ENCODE results near the gene HOXB9.
A peak's percentile ranks its signal among the peaks of the same experiment; 100 is the strongest.

Gene HOXB9

DNA sequence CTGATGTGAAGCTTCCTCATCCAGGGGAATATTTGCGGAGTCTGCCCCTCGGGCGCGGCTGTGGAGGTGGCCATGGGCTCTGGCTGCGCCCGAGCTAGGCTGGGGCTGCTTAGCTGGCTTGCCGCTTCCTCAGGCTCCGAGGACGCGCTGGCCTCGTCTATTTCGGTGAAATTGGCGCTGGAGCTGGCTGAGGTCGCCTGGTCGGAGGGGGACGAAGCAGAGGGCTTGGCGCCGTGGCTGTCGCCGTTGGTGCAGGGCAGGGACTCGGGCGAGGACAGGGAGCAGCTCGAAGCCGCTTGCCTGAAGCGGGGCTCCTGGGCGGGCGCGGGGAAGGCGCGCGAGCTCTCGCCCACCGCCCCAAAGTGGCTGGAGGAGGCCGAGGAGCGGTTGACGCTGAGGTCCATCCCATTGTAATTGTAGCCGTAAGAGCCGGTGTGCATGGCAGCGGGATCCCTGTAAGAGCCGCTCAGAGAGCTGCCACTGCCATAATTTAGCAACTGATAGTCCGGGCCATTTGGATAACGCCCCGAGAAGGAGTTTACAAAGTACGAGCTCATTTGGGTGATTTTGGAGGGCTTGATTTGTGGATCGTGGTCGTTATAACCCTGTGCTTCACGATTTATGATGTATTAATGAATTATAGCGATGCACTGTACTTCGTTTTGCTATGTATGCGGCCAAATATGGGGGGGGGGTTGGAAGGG lies 32.9 kb downstream of the HOXB9 start, which contains the start of gene HOXB5:
HOXB5 (minus strand) TSS at position 654 of the 704 bp plus-strand sequence; CDS start at position 557, 97 bp downstream.
- Mint-ChIP-seq H3K9me3 (no peaks in the 10 kb centered on the region), H3K4me1 (ENCODE audit: low read depth) (peaks cover 52% of the 10 kb centered on the region), H3K27ac (no peak within 1 kb of the TSS), H3K4me3 (peak within 1 kb of the TSS; percentile 77), H3K27me3 (peaks cover 98% of the 10 kb centered on the region), H3K36me3 (ENCODE audit: low read depth) (no peaks in the 10 kb centered on the region)
- peak; percentile 55 for DNase-seq

DNA sequence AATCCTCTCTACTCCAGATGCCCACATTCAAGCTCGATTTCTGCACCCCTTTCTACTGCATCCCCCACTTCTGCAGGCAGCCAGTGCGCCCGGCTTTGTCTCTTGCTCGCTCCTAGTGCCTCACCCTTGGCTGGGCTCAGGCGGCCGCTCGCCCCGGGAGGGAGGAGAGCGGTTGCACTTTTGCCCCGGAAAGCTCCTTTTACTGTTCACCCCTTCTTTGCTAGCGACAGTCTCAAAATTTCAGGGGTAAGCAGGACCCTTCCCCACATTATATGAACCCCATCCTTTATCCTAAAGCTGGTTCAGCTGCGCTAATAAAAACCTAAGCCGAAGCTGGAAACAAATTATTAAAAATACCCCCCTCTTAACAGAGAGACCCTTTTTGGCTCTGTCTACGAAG lies 33.6 kb downstream of the HOXB9 start:
- peak overlapping the region; percentile 77 for H3K4me3 Mint-ChIP-seq
- no peaks in the 10 kb centered on the region for H3K36me3 Mint-ChIP-seq (ENCODE audit: low read depth)
- peaks cover 98% of the 10 kb centered on the region for H3K27me3 Mint-ChIP-seq
- peak; percentile 59 for DNase-seq
- no peak overlapping the region for H3K27ac Mint-ChIP-seq
- H3K4me1 Mint-ChIP-seq (ENCODE audit: low read depth): peaks cover 46% of the 10 kb centered on the region
- no peaks in the 10 kb centered on the region for H3K9me3 Mint-ChIP-seq

DNA sequence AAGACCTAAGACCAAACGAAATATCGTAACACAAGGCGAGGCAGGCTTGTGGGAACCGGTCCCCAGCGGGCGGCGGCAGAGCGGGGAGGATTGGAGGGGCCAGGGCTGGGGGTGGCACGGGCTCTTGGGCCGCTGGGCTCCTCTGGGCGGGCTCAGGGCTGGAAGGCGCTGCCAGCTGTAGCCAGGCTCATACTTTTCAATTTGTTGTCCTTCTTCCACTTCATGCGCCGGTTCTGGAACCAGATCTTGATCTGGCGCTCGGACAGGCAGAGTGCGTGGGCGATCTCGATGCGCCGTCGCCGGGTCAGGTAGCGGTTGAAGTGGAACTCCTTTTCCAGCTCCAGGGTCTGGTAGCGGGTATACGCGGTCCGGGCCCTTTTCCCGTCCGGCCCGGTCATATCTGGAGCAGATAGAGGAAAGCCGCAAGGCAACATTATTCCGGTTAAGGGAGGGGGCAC lies 34.1 kb downstream of the HOXB9 start:
- peaks cover 98% of the 10 kb centered on the region for H3K27me3 Mint-ChIP-seq
- H3K4me1 Mint-ChIP-seq (ENCODE audit: low read depth): peaks cover 41% of the 10 kb centered on the region
- H3K9me3 Mint-ChIP-seq: no peaks in the 10 kb centered on the region
- DNase-seq: no peak
- peak overlapping the region; percentile 33 for H3K4me3 Mint-ChIP-seq
- H3K27ac Mint-ChIP-seq: no peak overlapping the region
- H3K36me3 Mint-ChIP-seq (ENCODE audit: low read depth): no peaks in the 10 kb centered on the region

DNA sequence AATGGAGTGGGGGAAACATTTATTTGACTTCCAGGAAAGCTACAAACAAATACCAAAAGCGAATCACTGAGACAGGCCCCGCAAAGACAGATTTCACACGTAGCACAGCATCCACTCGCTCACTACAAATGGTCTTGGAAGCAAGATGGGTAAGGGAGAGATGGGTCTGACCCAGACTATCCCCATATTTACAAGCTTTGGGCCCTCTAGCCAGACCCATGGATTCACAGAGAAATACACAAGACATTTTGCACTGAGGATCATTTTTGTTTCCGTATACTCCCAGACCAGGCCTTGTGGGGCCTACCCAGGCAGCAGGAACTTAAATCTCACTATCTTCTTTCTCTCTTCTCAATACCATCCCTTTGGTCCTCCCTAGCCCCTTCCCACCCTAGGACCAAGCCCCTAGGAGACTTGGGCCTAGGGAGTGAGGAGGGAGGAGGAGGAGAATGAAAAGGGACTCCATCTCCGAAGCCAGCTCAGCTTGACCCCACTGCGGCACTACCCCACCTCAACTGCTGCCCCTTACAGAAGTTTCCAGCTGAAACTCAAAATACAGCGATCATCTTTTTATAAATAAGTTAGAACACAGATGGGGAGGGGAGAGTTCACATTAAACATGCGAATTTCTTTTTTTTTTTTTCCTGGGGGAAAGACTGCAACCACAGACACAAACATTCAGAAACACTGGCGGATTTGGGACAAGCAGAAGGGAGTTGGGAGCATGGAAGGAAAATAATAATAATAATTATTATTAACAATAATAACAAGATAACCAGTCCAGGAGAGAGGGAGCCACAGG lies 34.7 kb downstream of the HOXB9 start:
- no peak overlapping the region for H3K4me3 Mint-ChIP-seq
- H3K9me3 Mint-ChIP-seq: no peaks in the 10 kb centered on the region
- DNase-seq: no peak
- peaks cover 98% of the 10 kb centered on the region for H3K27me3 Mint-ChIP-seq
- peaks cover 38% of the 10 kb centered on the region for H3K4me1 Mint-ChIP-seq (ENCODE audit: low read depth)
- H3K36me3 Mint-ChIP-seq (ENCODE audit: low read depth): no peaks in the 10 kb centered on the region
- no peak overlapping the region for H3K27ac Mint-ChIP-seq

DNA sequence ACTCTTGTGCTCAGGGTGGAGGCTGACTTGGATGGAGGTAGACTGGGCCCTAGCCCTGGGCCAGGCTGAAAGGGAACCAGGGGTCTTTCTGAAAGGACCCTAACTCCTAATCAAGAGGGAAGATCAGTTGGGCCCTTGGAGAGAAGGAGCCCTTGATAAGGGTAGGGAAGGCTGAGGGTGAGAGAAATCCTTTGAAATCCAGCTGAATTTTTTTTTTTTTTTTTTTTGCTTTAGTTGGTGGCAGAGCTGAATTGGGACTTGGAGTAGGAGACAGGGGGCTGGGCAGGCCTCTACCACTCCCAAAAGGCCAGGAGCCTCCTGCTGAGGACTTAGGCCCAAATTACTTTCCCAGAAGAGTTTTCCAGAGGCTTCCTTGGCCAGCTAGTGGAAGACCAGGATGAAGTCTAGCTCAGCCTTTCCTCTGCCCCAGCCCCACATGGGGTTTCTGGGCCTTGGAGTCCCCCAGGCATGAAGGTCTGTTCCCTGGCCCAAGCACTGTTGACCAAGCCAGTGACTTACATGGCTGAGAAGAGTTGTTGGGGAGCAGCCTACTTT lies 35.5 kb downstream of the HOXB9 start:
- H3K9me3 Mint-ChIP-seq: no peaks in the 10 kb centered on the region
- DNase-seq: no peak
- no peak overlapping the region for H3K4me3 Mint-ChIP-seq
- no peaks in the 10 kb centered on the region for H3K36me3 Mint-ChIP-seq (ENCODE audit: low read depth)
- H3K27me3 Mint-ChIP-seq: peaks cover 99% of the 10 kb centered on the region
- H3K27ac Mint-ChIP-seq: no peak overlapping the region
- peaks cover 41% of the 10 kb centered on the region for H3K4me1 Mint-ChIP-seq (ENCODE audit: low read depth)

DNA sequence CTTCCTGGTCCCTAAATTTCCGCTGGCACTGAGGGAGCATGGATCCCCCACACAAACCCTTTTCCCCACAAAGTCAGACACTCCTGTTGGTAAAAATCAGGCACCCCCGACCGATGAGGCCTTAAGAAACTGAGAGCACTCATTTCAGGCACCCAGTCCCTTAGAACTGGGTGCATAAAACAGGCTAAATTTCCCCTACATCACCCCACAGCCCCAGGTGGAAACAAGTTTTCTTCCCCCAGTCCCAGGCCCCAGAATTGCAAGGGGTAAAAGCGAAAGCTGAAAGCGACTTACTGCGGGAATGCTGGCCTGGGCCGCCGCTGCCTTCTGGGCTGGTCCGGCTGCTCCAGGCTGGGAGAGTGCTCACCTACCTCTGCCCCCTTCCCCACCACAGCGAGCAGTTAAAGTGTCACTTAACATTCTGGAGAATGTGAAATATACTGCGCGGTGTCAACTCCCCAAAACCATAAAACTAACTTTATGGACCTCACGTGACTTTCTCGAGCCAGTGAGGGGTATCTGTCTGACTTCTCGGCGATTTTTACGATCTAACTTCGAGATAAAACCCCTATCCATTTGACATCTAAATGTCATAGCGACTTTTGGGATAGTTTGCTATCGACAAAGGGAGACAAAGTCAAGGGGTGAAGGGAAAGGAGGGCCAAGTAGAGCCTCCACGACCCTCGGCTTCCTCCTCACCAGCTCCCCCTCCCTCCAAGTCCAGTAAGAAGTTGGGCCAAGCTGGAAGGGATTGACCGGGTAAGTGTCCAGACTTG lies 36.1 kb downstream of the HOXB9 start, which contains the start of gene HOXB3:
HOXB3 (minus strand) TSS at position 411 of the 776 bp plus-strand sequence. CDS start 37,767 bp downstream, outside the sequence.
- H3K9me3 Mint-ChIP-seq: no peaks in the 10 kb centered on the region
- peaks cover 2% of the 10 kb centered on the region for H3K36me3 Mint-ChIP-seq (ENCODE audit: low read depth)
- H3K27me3 Mint-ChIP-seq: peaks cover 99% of the 10 kb centered on the region
- peaks cover 46% of the 10 kb centered on the region for H3K4me1 Mint-ChIP-seq (ENCODE audit: low read depth)
- DNase-seq: no peak
- H3K4me3 Mint-ChIP-seq: no peak within 1 kb of the TSS
- H3K27ac Mint-ChIP-seq: no peak within 1 kb of the TSS

DNA sequence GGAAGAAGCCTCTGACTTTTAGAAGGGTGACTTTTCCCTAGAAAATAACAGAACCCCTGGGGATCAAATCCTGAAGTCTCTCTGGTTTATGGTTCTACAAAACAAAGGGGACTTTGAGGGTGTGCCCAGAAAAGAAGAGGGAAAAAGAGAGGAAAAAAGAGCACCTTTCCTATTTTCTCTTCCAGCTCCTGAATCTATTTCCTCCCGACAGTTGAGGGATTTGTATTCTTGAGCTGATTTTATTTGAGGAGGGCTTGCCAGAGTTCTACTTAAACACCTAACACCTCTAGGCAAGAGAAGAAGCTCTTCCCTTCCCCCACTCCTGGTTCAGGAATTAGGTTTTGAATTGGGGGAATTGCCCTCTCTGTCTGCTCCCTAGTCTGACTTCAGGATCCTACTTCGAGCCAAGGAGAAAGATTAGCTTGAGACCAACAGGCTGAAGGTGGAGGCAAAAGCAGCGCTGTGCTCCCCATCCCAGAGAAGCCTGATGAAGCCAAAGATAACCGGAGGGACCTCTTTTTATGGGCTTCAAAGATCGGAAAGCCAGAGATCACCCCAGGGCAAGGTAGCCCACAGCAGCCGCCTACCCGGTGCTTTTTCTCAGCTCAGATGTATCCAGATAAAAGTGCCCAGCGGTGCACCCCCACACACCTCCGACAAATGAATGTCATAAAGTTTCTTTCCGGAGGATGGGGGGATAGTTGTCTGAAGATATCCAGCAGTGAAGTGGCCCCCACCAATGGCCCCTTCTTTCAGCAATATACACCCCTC lies 36.9 kb downstream of the HOXB9 start:
- H3K27me3 Mint-ChIP-seq: peaks cover 99% of the 10 kb centered on the region
- H3K4me3 Mint-ChIP-seq: no peak overlapping the region
- H3K27ac Mint-ChIP-seq: no peak overlapping the region
- peaks cover 49% of the 10 kb centered on the region for H3K4me1 Mint-ChIP-seq (ENCODE audit: low read depth)
- H3K9me3 Mint-ChIP-seq: no peaks in the 10 kb centered on the region
- no peak for DNase-seq
- peaks cover 2% of the 10 kb centered on the region for H3K36me3 Mint-ChIP-seq (ENCODE audit: low read depth)

DNA sequence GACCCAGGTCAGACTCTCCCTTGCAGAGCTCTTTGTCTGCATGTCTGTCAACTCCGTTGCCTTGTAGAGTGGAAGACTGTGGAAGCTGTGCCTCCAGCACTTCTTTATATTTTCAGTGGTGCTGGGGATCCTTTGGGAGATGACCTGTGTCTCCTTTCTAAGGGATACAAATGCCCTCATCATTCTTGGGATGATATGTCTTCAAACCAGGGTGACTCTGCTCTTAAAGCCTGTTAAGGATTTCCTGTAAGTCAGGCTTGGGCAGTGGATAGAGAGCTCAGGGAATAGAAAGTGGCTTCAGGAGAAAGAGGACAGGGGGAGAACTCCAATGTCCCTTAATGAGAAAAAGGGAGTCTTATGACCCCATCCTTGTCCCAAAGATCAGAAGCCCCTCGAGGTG lies 37.6 kb downstream of the HOXB9 start:
- Mint-ChIP-seq H3K27me3 (peaks cover 99% of the 10 kb centered on the region), H3K4me3 (no peak overlapping the region), H3K36me3 (ENCODE audit: low read depth) (peaks cover 2% of the 10 kb centered on the region), H3K4me1 (ENCODE audit: low read depth) (peaks cover 43% of the 10 kb centered on the region), H3K27ac (no peak overlapping the region), H3K9me3 (no peaks in the 10 kb centered on the region)
- DNase-seq: no peak

DNA sequence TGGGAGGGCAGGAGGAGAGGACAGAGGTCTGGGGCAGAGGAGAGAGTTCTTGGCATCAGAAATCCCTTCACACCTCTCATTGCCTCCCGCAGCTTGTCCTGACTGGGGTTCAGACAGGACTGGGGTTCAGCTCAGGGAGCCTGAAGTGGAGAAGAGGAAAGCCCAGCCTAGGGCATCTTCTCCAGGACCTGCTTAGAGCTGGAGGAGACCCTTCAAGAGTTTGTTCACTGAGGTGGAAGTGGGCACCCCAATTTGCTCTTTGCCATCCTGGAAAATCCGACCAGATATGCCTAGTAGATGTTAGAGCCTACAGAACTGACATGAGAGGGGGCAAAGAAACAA lies 38.1 kb downstream of the HOXB9 start:
- H3K4me3 Mint-ChIP-seq: no peak overlapping the region
- no peak overlapping the region for H3K27ac Mint-ChIP-seq
- peaks cover 99% of the 10 kb centered on the region for H3K27me3 Mint-ChIP-seq
- no peaks in the 10 kb centered on the region for H3K9me3 Mint-ChIP-seq
- no peak for DNase-seq
- H3K4me1 Mint-ChIP-seq (ENCODE audit: low read depth): peaks cover 38% of the 10 kb centered on the region
- peaks cover 2% of the 10 kb centered on the region for H3K36me3 Mint-ChIP-seq (ENCODE audit: low read depth)

DNA sequence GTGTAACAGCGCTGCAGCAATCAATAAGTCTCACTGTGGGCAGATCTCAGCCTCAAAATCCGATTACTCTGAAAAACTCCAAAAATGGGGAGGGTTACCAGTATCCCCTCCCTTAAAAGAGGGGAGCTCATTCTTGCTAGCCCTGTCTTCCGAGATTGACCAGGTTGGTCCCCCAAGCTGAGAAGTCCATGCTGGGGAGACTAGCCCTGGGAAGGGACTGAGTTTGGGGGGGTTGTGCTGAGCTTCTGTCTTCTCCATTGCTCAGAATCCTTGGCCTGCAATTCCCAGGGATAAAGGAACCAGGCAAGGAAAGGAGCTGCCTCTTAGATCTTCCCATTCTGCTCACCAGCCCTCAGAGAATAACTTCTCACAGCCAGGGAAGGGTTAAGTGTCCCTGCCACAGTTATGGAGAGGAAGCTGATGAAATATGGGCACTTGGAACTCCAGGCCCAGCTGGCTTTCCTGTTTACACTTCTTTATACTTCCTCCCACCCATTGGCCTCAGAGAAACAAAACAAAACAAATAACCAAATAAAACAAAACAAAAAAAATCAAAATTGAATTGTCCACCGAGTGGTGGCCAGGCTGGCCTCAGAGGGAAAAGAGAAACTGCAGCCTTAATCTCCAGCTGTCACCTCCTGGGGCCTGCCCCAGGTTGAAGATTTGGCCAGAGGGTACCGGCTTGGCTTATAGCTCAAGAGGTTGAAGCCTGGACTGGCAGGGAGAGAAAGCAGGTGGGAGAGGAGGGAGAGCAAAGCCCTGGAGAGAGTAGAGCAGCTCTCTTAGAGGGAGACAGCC lies 38.7 kb downstream of the HOXB9 start:
- DNase-seq: no peak
- H3K9me3 Mint-ChIP-seq: no peaks in the 10 kb centered on the region
- H3K27ac Mint-ChIP-seq: no peak overlapping the region
- no peak overlapping the region for H3K4me3 Mint-ChIP-seq
- H3K4me1 Mint-ChIP-seq (ENCODE audit: low read depth): peaks cover 35% of the 10 kb centered on the region
- H3K36me3 Mint-ChIP-seq (ENCODE audit: low read depth): peaks cover 2% of the 10 kb centered on the region
- H3K27me3 Mint-ChIP-seq: peaks cover 99% of the 10 kb centered on the region

DNA sequence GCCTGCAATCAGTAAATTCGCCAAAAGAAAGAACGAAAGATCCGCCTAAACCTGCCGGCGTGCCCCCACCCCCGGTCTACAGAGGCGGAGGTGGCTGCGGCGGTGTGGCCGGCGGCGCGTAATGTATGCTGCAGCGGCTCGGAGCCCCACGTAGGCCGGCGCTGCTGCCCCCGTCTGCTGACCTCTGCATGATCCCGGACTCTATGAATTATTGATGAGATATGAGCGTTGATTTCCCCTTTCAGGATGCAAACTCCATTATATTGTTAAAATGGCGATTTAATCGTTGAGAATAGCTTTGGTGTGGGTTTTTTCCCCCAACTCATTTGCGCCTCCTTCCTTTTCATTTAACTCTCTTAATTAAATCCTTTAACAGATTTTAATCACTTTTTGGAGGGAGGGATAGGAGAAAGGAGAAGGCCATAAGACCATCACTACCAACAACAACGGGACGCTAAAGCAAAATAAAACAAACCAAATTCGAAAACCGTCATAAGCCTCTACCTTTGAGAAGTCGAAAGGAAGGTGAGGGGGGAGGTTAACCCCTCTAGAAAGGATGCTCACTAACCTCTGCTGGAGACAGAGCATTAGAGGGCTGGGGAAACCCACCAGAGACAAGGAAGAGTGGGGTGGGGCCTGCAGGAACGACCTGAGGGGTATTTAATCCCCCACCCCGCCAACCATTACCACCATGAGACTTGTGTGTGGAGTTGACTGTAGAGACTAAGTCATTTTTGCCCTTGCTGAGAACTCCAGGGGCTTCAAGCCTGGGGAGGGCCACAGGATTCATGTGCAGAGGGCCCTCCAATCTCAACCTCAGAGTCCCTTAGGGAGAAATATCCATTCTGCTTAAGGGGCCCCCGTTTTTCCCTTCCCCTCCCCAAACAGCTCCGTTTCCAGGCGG lies 39.6 kb downstream of the HOXB9 start:
- Mint-ChIP-seq H3K36me3 (ENCODE audit: low read depth) (peaks cover 2% of the 10 kb centered on the region), H3K9me3 (no peaks in the 10 kb centered on the region), H3K27me3 (peaks cover 98% of the 10 kb centered on the region), H3K4me1 (ENCODE audit: low read depth) (peaks cover 35% of the 10 kb centered on the region), H3K4me3 (peak overlapping the region; percentile 85), H3K27ac (no peak overlapping the region)
- peak; percentile 51 for DNase-seq

DNA sequence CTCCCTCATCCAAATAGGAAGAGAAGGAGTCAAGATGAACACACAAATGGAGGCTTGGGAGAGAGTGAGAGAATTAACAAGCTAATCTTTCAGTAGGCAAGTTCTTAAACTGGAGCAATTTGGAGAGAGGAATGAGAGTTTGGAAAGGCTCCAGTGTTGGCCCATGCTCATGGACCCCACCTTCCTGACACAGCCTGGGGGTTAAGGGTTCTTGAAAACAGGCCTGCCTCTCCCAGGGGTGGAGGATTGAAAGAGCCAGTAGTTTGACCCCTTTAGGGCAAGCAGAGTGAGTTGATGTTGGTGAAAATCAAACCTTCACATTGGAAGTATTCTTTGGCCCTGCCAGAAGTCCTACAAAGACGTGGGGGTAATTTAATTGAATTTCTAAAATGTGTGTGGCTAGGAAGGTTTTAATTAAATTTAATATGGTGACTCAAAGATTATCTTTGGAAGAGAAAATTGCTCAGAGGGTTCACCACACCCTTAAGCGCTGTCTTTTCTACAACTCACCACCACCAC lies 41.9 kb downstream of the HOXB9 start:
- Mint-ChIP-seq H3K27me3 (peaks cover 98% of the 10 kb centered on the region), H3K27ac (no peak overlapping the region), H3K4me1 (ENCODE audit: low read depth) (peaks cover 46% of the 10 kb centered on the region), H3K4me3 (no peak overlapping the region), H3K9me3 (no peaks in the 10 kb centered on the region), H3K36me3 (ENCODE audit: low read depth) (peaks cover 2% of the 10 kb centered on the region)
- no peak for DNase-seq

Data from activated T-cell treated with anti-CD3 and anti-CD28 coated beads, Interleukin-2, amount 50 U/mL, for 24 hours (primary cell).